OCI-M1 (cell line): ENCODE data around the gene NPAS3.

Experiments
- DNase-seq: peaks from one replicate; lab custom pipeline; 2025; lab: John Stamatoyannopoulos, UW

Gene NPAS3

GRCh38 chr14:33381717-33382116 is 443.0 kb downstream of the NPAS3 start:
- no peak for DNase-seq

DNA sequence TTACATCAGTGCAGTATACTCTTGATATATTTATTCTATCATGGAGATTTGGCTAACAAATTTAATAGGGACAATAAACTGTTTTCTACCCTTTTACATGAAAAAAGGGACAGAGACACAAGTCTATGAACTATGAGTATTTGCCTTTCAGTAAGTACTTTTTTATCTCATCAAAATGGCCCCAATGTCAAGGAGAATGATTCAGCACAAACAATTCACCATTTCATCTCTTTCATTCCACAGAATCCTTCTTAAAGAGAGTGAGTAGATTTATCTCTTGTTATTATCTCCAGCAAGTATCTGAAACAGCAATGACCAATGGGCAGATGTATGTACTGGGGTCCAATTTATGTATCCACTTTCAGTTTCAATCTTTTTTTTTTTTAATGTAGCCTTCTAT is 447.5 kb downstream of the NPAS3 start:
- no peak for DNase-seq

GRCh38 chr14:33386781-33387180 is 448.1 kb downstream of the NPAS3 start:
- DNase-seq: peak; percentile 2

DNA sequence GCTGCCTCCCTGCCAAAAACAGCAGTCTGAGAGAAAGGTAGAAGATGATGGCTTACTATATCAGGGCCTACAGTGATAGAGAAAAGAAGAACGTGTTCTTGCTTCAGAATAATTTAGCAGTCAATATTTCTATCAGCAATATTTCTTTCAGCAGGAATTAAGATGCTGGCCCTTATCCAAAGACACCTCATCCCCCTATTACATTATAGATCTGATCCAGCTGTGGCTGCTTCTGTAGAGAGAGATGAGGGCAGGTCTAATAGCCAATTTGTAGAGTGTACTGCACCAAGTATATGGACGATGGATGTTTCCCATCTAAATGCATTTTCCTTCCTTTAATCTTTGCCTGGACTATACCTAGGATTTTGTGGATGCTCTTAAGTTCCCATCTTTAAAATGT is 451.7 kb downstream of the NPAS3 start:
- no peak for DNase-seq

DNA sequence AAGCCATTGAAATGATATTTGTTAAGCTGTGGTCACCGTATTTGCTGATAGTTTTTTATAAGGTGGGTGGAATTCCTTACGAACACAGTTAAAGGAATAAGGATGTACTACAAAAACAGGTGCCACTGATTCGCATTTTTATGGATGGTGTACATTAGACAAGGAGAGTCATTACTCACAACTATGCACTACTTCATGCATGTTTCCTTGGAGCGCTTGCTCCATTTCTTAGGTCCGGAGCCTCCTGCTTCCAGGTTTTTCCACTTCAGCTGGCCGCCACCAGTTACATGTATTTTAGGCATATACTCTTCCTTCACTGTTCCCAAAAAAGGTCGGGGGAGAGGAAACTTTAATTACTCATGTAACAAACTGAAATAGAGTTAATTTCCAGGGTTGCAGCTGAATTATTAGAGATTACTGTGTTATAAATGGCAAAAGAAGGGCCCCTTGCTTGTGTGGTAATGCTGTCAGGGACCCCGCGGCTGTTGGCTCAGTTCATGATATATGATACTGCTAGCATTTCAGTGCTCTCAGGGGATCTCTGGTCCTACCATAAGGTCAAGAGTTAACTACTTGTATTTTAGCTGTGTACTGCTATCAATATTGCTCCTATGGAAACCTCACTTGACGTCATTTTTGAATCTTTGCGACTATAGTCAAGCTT is 454.7 kb downstream of the NPAS3 start:
- no peak for DNase-seq

DNA sequence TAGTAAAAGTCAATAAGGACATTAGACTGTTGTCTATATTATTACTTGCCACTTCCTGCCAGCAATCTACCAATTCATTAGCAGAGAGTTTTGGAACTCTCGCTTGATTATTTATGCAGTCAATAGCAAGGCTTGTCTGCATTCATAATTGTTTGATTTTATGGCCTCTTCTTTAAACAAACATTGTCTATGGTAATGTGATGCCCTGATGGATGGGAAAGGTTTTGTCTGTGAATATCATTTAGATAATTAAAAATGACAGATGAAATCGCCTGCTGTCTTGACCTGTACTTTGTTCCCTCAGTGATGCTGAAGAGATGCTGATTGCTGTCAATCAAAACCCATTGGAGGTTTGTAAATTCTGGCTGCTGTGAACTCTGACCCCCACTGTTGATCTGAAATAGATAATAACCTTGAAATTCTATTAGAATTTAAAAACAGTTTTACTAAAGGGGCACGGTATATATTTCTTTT is 455.3 kb downstream of the NPAS3 start:
- no peak for DNase-seq

DNA sequence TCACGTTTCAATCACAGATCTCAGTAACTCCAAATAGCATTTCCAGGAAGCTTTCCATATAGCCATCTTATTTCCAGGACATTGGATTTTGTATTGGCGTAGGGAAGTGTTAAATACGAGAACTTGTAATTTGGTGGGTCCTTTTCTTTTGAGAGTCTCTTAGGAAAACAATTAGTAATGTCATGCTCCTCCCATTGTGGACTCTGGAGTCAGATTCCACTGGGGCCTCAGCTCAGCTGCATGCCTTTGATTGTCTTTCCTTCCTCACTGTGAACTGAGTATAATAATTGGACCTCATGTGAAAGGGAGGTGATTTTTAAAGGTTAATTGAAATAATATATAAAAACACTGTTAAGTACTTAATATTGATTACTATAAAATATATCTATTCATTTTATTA is 462.6 kb downstream of the NPAS3 start:
- DNase-seq: no peak

- DNase-seq: no peak
These were observed 463.9 kb downstream of the NPAS3 start for GRCh38 chr14:33402604-33403003.

GRCh38 chr14:33404054-33404453 is 465.4 kb downstream of the NPAS3 start:
- no peak for DNase-seq

GRCh38 chr14:33404964-33405574 is 466.4 kb downstream of the NPAS3 start:
- DNase-seq: no peak

DNA sequence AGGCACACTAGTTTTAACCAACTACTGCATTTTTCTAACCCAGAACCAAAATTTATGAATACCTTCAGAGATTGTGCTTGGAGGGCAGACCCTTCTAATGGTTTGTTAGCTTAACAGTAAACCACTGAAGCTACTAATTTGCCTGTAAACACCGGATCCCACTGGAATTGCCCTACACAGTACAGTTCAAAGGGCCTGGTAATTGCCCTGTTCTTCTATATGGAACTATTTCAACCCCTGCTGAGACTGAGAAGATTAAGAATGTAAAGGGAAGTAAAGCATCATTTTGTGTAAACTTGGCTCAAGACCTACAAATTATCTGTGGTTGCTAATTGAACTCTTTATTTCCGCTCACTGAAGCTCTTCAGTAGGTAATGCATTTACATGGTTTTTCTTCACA is 468.1 kb downstream of the NPAS3 start:
- no peak for DNase-seq

DNA sequence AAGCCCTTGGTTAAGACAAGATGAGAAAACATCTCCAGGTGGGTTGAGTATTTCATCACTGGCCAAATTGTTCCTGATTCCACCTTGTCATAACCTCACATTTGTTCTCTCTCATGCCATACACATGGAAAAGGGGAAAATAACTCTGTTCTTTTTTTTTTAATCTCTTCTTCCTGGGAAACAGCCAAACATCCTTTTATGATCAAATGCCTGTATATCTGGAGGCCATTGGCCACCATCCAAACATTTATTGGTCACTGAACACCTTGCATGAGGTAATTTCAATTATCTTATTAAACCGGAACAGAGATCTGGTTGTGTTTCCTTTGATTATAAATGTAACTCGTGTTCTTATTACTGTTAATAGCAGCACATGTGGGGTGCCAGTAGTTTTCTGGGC is 469.6 kb downstream of the NPAS3 start:
- DNase-seq: no peak

DNA sequence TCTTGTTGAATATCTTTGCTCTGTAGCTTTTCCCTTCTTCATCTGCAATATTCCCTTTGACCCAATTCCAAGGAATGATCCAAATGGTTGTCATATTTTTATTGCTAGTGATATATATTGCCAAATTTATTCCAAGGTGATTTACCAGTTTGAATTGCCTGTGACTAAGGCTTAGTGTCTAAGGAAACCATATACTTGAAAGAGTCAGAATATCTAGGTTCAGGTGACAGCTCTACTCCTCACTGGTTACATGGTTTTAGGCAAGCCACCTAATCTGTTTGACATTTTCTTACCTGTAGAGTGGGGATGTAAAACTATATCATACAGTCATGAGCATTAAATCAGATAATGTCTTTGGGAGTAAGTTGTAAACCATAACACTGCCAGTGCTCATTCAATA is 473.8 kb downstream of the NPAS3 start:
- DNase-seq: no peak

GRCh38 chr14:33413381-33413780 is 474.7 kb downstream of the NPAS3 start:
- DNase-seq: peak; percentile 34

GRCh38 chr14:33414041-33414440 is 475.4 kb downstream of the NPAS3 start:
- peak; percentile 66 for DNase-seq

DNA sequence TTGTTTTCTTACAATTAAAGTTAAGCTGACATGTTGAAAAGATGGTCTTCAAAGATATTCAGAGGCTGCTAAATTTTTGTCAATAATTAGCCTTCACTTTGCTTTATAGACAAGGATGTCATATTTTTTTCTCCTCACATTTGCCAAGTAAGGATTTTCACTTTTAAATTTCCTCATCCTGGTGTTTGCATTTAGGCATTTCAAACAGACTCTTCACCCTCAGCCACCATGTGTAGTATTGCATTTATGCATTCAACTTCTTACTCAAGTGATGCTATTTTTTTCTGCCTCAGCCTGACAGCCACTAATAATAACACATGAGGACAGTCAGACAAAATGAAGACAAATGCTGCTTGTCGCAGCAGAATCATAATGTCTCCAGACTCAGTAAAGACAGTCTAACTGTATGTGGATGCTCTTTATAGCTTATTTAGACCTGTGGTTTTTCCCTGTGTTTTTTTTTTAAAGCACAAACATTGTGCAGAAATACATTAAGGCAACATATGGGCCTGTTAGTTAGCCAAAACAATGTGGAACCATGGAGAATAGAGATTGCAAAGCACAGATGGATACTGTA is 481.5 kb downstream of the NPAS3 start:
- no peak for DNase-seq

- no peak for DNase-seq
These were observed 491.8 kb downstream of the NPAS3 start for GRCh38 chr14:33430414-33431035.

GRCh38 chr14:33432407-33433023 is 493.8 kb downstream of the NPAS3 start:
- DNase-seq: peak; percentile 35

DNA sequence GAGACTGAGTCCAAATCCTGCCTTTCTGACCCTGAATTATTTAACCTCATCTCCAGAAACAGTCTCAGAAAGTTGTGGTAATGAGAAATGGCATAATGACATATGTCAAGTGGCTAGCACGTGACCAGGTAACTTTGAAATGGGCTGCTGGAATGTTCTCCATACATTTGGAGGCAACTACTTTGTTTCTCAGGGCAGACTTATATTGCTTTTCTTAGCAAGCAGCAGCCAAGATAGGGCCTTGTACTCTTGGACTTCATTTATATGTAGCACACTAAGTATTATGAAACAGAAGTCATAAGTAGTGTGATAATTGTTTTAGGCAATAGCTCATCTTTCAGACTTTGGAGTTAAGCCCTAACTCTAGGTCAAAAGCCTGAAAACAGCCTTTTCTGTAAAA is 494.7 kb downstream of the NPAS3 start:
- no peak for DNase-seq

- peak; percentile 16 for DNase-seq
These were observed 497.4 kb downstream of the NPAS3 start for GRCh38 chr14:33435911-33436689.

DNA sequence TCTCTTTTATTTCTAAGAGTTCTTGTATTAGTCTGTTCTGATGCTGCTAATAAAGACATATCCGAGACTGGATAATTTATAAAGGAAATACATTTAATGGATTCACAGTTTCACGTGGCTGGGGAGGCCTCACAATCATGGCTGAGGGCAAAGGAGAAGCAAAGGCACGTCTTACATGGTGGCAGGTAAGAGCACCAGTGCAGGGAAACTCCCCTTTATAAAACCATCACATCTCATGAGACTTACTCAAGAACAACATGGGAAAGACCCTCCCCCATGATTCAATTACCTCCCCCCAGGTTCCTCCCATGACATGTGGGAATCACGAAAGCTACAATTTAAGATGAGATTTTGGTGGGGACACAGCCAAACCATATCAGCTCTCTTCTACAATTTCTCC is 503.0 kb downstream of the NPAS3 start:
- DNase-seq: no peak

GRCh38 chr14:33444136-33444535 is 505.5 kb downstream of the NPAS3 start:
- DNase-seq: peak; percentile 38
